D341Med (cell line): ENCODE measurements around the gene LRRC36.

Source experiments
- DNase-seq: peaks from one replicate; pipeline ENCODE4 v3.0.0; 2012; ENCODE audit warnings: low spot score

Gene LRRC36

DNA sequence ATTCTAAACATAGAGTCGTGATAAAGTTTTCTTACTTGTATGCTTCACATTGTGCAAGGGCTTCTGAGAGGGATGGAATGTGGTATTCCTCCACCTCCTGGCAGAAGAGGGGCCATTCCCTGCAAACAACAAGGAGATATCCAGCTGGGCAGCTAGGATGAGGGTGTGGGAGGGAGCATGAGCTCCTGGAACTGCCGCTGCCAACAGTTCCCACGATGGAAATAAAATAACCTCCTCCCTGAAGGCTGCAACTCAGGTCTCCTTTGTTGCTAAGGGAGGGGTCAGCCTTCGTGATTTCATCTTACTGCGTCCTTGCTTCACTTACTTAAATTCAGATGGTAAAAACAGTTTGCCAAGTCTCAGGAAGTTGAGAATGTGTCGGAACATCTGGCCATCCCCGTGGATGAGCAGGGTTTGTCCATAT lies 31.7 kb upstream of the LRRC36 start:
- DNase-seq: no peak

GRCh38 chr16:67296420-67296819 lies 30.2 kb upstream of the LRRC36 start:
- DNase-seq: no peak

DNA sequence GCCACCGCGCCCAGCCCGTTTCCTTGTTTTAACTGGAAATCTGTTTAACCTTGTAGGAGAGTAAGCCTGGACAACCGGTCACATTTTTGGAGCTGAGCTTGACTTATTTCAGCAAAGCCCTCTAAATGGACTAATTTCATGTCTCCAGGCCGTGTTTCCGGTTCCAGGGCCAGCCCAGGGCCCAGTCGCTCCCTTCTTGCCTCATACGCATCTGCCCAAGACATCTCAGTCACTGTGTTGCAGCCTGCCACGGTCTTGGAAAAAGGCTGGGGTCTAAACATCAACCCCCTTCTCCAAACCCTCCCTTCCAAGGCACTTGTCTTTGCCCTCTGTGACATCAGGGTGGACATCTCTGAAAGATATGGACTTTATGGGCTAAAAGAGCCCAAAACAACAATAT lies 28.3 kb upstream of the LRRC36 start:
- no peak for DNase-seq

DNA sequence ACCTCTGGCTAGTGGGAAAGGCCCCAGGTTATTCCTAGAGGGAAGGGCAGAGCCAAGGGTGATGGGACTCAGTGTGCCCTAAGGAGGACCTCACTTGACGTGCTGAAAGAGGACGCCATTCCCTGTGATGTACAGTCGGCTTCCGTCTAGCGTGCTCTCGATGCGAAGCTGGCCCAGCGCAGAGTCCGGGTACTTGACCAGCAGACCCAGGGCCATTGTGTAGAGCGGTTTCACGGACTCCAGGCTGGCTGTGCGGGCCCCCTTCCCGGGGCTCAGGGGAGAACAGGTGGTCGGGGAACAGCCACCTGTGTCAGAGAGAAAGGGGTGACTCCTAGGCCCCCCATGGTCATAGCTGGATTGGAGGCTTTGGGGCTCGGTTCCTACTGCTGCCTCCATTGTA lies 27.3 kb upstream of the LRRC36 start:
- peak; percentile 19 for DNase-seq

DNA sequence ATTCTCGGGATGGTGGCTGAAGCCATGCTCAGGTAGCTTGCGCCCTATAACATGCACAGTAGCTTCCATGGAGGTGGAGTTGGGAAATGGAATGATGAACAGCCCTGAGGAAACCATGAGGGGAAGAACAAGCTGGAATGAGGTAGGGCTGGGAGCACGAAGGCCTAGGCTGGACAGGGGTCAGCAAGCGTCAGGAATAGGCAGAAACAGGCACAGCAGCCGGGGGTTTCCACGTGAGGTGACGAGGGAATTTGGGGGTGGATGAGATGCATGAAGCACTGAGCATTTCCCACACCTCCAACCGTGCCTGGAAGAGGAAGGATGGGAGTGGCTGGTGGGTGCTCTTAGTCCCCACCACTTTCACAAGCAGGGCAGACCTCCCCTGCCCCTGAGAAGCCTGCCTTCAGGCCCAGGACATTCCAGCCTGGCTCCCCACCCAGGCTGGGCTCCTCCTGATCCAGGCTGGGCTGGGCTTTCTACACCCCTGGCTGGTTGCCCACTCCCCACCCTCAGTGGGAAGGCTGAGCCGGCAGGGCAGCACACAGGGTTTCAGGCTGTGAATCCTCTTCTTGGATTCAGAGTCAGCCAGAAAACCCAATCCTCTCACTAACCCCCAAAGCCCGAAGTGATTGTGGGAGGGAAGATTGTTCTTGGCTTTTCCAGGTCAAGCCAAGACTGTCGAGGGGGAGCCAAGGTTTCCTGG lies 25.4 kb upstream of the LRRC36 start:
- DNase-seq: no peak

- DNase-seq: no peak
Observed at GRCh38 chr16:67302076-67302475, 24.5 kb upstream of the LRRC36 start.

- peak; percentile 12 for DNase-seq
Observed at GRCh38 chr16:67302970-67303369, 23.6 kb upstream of the LRRC36 start.

DNA sequence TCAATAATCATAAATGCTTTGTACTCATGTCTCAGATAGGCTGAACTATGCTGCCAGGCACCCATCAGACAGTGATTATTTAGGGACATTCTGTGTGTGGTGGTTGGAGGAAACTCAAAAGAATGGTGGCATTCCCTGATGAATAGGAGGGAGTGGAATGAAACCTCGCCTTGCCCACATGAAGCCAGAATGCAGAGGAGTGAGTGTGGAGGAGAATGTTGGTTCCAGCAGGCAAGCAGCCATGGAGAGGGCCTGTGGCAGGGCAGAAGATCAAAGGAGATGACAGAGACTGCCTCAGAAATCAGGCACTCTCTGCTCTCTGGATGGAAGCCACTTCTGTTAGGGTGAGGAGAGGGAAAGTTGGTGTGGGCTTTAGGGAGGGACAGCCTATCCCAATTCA lies 22.6 kb upstream of the LRRC36 start:
- no peak for DNase-seq

- peak; percentile 15 for DNase-seq
Observed at GRCh38 chr16:67305216-67306071, 21.2 kb upstream of the LRRC36 start.

GRCh38 chr16:67310561-67310960 lies 16.1 kb upstream of the LRRC36 start:
- DNase-seq: no peak

GRCh38 chr16:67311607-67312488 lies 14.8 kb upstream of the LRRC36 start:
- DNase-seq: no peak

DNA sequence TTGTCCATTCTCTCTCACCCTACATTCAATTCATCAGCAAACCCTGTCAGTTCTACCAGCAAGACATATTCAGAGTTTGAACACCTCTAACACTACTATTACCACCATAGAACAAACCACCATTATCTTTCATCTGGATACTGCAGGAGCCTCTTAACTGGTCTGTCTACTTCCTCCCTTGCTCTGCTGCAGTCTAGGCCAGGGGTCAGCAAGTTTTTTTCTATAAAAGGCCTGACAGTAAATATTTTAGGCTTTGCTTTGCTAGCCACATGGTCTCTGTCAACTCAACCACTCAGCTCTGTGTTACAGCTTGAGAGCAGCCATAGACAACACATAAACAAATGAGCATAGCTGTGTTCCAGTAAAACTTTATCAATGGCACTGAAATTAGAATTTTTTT lies 13.9 kb upstream of the LRRC36 start:
- no peak for DNase-seq

DNA sequence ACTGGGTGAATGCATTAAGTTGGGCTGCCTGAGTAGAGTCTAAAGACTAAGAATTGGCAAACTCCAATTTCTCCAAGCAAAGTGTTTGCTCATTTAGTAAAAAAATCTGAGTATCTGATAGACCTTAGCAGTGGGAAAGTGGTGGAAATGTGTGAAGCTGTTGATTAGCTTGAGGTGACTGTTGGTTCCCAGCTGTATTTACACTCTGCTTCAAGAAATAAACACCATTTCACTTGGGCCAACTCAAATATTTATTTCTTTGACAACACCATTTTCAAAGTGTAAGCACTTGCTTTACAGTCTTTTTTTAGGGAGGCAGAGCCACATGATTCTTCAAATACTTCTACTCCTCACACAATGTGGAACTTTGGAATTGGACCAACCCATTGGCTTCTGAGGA lies 8.8 kb upstream of the LRRC36 start:
- DNase-seq: no peak

DNA sequence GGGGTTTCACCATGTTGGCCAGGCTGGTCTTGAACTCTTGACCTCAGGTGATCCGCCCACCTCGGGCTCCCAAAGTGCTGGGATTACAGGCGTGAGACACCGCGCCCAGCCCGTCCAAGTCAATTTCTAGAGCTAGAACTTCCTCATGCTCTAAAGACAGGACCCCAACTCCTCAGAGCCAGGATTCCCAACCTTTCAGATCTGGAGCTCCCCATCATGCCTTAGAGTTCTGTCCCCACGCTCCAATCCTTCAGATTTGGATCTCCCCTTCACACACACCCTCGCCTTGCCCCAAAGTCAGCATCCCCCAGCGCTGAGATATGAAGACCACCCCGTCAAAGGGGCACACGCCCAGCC lies 522 bp upstream of the LRRC36 start:
- DNase-seq: no peak

GRCh38 chr16:67327743-67328142 lies 1.1 kb downstream of the LRRC36 start:
- DNase-seq: no peak

- no peak for DNase-seq
Observed at GRCh38 chr16:67329901-67330300, 3.3 kb downstream of the LRRC36 start.

DNA sequence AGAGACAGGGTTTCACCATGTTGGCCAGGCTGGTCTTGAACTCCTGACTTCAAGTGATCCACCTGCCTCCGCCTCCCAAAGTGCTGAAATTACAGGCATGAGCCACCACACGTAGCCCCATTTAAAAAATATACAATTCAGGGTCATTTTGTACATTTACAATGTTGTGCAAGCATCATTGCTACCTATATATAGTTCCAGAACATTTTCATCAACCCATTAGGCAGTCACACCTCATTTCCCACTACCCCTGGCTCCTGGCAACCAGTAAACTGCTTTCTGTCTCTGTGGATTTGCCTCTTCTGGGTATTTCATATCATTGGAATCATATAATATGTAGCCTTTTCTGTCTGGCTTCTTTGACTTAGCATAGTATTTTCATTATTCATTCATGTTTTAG lies 6.7 kb downstream of the LRRC36 start:
- no peak for DNase-seq

DNA sequence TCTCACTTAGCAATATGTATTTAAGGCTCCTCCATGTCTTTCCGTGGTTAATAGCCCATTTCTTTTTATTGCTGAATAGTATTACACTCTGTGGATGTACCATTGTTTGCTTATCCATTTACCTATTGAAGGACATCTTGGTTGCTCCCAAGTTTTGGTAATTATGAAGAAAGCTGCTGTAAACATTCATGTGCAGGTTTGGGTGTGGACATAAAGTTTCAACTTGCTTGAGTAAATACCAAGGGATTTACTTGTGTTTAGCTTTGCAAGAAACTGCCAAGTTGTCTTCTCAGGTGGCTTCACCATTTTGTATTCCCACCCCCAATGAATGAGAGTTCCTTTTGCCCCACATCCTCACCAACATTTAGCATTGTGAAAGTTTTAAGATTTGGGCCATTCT lies 9.5 kb downstream of the LRRC36 start:
- no peak for DNase-seq

DNA sequence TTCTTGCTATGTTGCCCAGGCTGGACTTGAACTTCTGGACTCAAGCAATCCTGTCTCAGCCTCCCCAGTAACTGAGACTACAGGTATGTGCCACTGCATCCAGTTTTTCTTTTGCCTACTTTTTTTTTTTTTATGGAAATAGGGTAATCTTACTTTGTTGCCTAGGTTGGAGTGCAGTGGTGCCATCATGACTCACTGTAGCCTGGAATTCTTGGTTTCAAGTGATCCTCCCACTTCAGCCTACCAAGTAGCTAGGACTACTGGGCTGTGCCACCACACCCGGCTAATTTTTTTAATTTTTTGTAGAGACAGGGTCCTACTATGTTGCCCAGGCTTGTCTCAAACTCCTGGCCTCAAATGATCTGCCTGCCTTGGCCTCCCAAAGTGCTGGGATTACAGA lies 10.0 kb downstream of the LRRC36 start:
- DNase-seq: no peak

- DNase-seq: no peak
Observed at GRCh38 chr16:67339453-67339852, 12.8 kb downstream of the LRRC36 start.

GRCh38 chr16:67341250-67341649 lies 14.6 kb downstream of the LRRC36 start:
- DNase-seq: no peak

DNA sequence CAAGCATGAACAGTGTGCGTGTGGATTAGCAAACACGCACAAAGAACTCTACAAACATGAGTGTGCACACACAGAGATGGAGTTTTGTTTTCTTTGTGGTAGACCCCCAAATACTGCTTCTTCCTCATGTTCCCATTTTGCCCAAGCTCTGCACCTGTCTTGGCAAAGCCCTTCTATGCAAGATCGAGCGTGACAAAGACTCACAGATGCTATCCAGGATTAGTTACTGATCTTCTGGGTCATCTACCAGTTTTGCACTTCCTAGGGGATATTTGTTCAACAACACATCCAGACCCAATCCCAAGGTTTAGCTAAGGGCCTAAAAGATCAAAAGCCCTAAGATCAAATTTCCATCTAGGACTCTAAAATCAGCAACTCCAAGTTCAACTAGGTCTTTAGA lies 16.0 kb downstream of the LRRC36 start:
- DNase-seq: no peak

DNA sequence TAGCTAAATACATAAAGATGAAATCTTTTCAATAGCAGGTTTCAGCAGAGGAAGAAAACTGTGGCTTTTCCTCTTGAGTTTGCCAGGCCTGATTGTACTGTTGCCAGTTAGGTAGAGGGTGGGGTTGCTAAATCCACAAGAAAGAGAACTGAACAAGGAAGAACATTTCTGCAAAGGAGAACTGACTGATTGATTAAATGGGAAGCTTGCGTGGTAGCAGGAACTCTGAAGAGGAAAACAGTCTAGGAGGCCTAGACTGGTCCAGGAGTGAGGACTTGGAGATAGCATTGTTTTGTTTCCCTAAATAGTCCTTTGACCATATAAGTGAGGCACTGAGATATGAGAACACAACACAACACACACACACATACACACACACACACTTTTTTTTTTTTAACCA lies 18.8 kb downstream of the LRRC36 start:
- DNase-seq: no peak
